HUES6 (cell line): Measurements from ENCODE around the gene SFXN1.

Source experiments
- H3K27ac ChIP-seq: 2 replicates; pipeline ENCODE4 v1.7.0; 2013; ENCODE audit warnings: low read depth, mild to moderate bottlenecking, low read length, inconsistent platforms
- H3K27me3 ChIP-seq: 2 replicates; pipeline ENCODE4 v1.6.1; 2013; ENCODE audit warnings: low read length; ENCODE audit not compliant: control insufficient read depth, insufficient read depth
- H3K36me3 ChIP-seq: 2 replicates; pipeline ENCODE4 v1.6.1; 2013; ENCODE audit warnings: low read length; ENCODE audit not compliant: control insufficient read depth, insufficient read depth
- H3K4me1 ChIP-seq: 2 replicates; pipeline ENCODE4 v1.6.1; 2013; ENCODE audit warnings: low read length; ENCODE audit not compliant: control insufficient read depth, insufficient read depth
- H3K4me3 ChIP-seq: 2 replicates; pipeline ENCODE4 v1.5.1; 2013; ENCODE audit warnings: low read depth, low read length
- H3K9ac ChIP-seq: one replicate; pipeline ENCODE4 v1.6.1; 2013; ENCODE audit warnings: mild to moderate bottlenecking, low read length
- H3K9me3 ChIP-seq: 2 replicates; pipeline ENCODE4 v1.6.1; 2013; ENCODE audit warnings: low read depth, low read length; ENCODE audit not compliant: control insufficient read depth, insufficient read depth

SFXN1 gene

GRCh38 chr5:175575301-175575700, 96.9 kb downstream of the SFXN1 start:
- Histone ChIP-seq H3K9me3 (no peaks in the 10 kb centered on the region), H3K27ac (no peak overlapping the region), H3K36me3 (no peaks in the 10 kb centered on the region), H3K4me3 (no peak overlapping the region), H3K9ac (no peak overlapping the region), H3K27me3 (no peaks in the 10 kb centered on the region), H3K4me1 (peaks cover 12% of the 10 kb centered on the region)

- no peak overlapping the region for H3K4me3 ChIP-seq
- no peaks in the 10 kb centered on the region for H3K9me3 ChIP-seq
- H3K9ac ChIP-seq = no peak overlapping the region
- H3K36me3 ChIP-seq = no peaks in the 10 kb centered on the region
- no peak overlapping the region for H3K27ac ChIP-seq
- H3K27me3 ChIP-seq = no peaks in the 10 kb centered on the region
- H3K4me1 ChIP-seq = peaks cover 12% of the 10 kb centered on the region
These were observed 97.7 kb downstream of the SFXN1 start for GRCh38 chr5:175576096-175576495.

DNA sequence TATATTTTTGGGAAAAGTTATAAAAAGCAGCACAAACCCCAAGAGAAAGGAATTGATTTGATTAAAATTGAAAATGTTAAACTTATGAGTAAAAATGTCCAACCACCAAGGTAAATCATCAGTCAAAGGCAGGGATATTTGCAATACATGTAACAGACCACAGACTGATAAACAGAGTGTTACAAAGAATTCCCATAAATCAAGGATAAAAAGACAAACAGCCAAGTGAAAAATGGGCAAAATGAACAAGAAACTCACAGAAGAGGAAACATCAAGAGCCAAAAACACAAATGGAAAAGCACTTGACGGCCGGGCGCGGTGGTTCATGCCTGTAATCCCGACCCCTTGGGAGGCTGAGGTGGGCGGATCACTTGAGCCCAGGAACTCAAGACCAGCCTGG, 98.2 kb downstream of the SFXN1 start:
- Histone ChIP-seq H3K27me3 (no peaks in the 10 kb centered on the region), H3K36me3 (no peaks in the 10 kb centered on the region), H3K4me3 (no peak overlapping the region), H3K9me3 (no peaks in the 10 kb centered on the region), H3K4me1 (peaks cover 12% of the 10 kb centered on the region), H3K9ac (no peak overlapping the region), H3K27ac (no peak overlapping the region)
